H1 (cell line): ENCODE data around the gene TBCD. TPM values are rescaled to one million over a fixed set of nuclear protein-coding genes. Genes with fewer than 3 reads are reported as not detected.

Experiments
- ASH2L ChIP-seq: fragments of 200-600, 300-600 bp; sonication (generic); IDR thresholded peaks from one replicate; pipeline ENCODE4 v1.7.1; 2017; ENCODE audit warnings: low read length
- BCL11A ChIP-seq, 2 experiments: IDR thresholded peaks; one replicate each; pipeline ENCODE4 v1.6.1; 2011; ENCODE audit warnings: low read depth in 2 of 2, low read length in 2 of 2, mild to moderate bottlenecking in 2 of 2
- CBX5 ChIP-seq: fragments of 300-800, 300-1000 bp; sonication (generic); IDR thresholded peaks from 2 replicates; pipeline ENCODE4 v1.7.1; 2016; ENCODE audit warnings: antibody characterized with exemption, low read length, low read depth
- CHD1 ChIP-seq: IDR thresholded peaks from 2 replicates; pipeline ENCODE4 v1.6.1; 2012; ENCODE audit warnings: low read depth, low read length, improper control_type of control experiment
- CHD2 ChIP-seq: IDR thresholded peaks from 2 replicates; pipeline ENCODE4 v1.6.1; 2012; ENCODE audit warnings: low read length, improper control_type of control experiment
- EGR1 ChIP-seq: IDR thresholded peaks from 2 replicates; pipeline ENCODE4 v1.6.1; 2011; ENCODE audit warnings: low read depth, low read length, borderline replicate concordance
- JUND ChIP-seq: IDR thresholded peaks from 2 replicates; pipeline ENCODE4 v1.6.1; 2011; ENCODE audit warnings: mild to moderate bottlenecking, improper control_type of control experiment, low read length
- NANOG ChIP-seq: IDR thresholded peaks from 2 replicates; pipeline ENCODE4 v1.6.1; 2011; ENCODE audit warnings: low read length, low read depth, mild to moderate bottlenecking, inconsistent platforms; ENCODE audit not compliant: insufficient read depth, poor library complexity, severe bottlenecking
- POLR2A ChIP-seq, 2 experiments: IDR thresholded peaks; 1 replicate in 1 of 2; 2 replicates in 1 of 2; pipeline ENCODE4 v1.6.1; 2011; ENCODE audit warnings: low read depth in 2 of 2, low read length in 2 of 2, mild to moderate bottlenecking in 2 of 2; ENCODE audit errors: control extremely low read depth in 1 of 2
- RAD21 ChIP-seq, 2 experiments: IDR thresholded peaks in 1 of 2; conservative IDR thresholded peaks in 1 of 2; 2 replicates each; pipeline ENCODE4 v1.6.1; 2011; ENCODE audit warnings: low read depth in 2 of 2, low read length in 2 of 2, improper control_type of control experiment in 1 of 2, inconsistent platforms in 1 of 2, mild to moderate bottlenecking in 1 of 2, moderate library complexity in 1 of 2
- RBBP5 ChIP-seq: IDR thresholded peaks from 2 replicates; pipeline ENCODE4 v1.7.1; 2012; ENCODE audit warnings: low read depth, mild to moderate bottlenecking, inconsistent platforms, low read length, moderate library complexity, borderline replicate concordance
- SAP30 ChIP-seq: fragments of 300-600 bp; sonication (generic); IDR thresholded peaks from 2 replicates; pipeline ENCODE4 v1.7.1; 2012; ENCODE audit warnings: low read length, moderate library complexity, mild to moderate bottlenecking, inconsistent platforms; ENCODE audit not compliant: insufficient read depth, insufficient replicate concordance
- SIN3A ChIP-seq, 2 experiments: IDR thresholded peaks in 1 of 2; conservative IDR thresholded peaks in 1 of 2; 2 replicates each; pipeline ENCODE4 v1.6.1; 2011 to 2012; ENCODE audit warnings: low read length in 2 of 2, improper control_type of control experiment in 1 of 2, low read depth in 1 of 2, mild to moderate bottlenecking in 1 of 2
- SIX5 ChIP-seq: IDR thresholded peaks from 2 replicates; pipeline ENCODE4 v1.6.1; 2011; ENCODE audit warnings: mild to moderate bottlenecking, low read depth, low read length
- TAF1 ChIP-seq: IDR thresholded peaks from 2 replicates; pipeline ENCODE4 v1.6.1; 2011; ENCODE audit warnings: mild to moderate bottlenecking, low read depth, low read length
- TCF12 ChIP-seq: IDR thresholded peaks from 2 replicates; pipeline ENCODE4 v1.6.1; 2011; ENCODE audit warnings: low read depth, mild to moderate bottlenecking, low read length
- ZNF274 ChIP-seq: IDR thresholded peaks from 2 replicates; pipeline ENCODE4 v1.7.0; 2012; ENCODE audit warnings: low read length, borderline replicate concordance; ENCODE audit errors: extremely low read depth
- polyA plus RNA-seq, 7 experiments: library from polyadenylated mRNA; depleted of rRNA in 3 of 7; stranded (reverse) in 5 of 7; unstranded in 2 of 7; fragments of >200 nt in 5 of 7; fragments of 200-250 nt in 2 of 7; gene quantifications; 1 replicate in 5 of 7; 2 replicates in 1 of 7; 4 replicates in 1 of 7; pipeline versions ENCODE4 v1.2.1 to v1.2.3, GENCODE V29; 2011 to 2013; ENCODE audit warnings: missing spikeins in 2 of 7, mixed read lengths in 2 of 7
- total RNA-seq: library from RNA; stranded (reverse); fragmentation: NEBNext Ultra II Directional; extraction: Animal tissue kit (Norgen Biotek cat#: 25700); gene quantifications from 2 replicates; pipeline ENCODE4 v1.2.1, GENCODE V29; 2021
- TF ChIP-seq, protein P1 (sequence below): IDR thresholded peaks from 2 replicates; pipeline ENCODE4 v1.6.1; 2012; ENCODE audit warnings: inconsistent platforms

Gene TBCD
- total and polyA plus RNA-seq, 2 of the 8 experiments (the other 6 are each of a cell fraction or from before 2014, with no cell fraction given), result 118 to 162 TPM

DNA sequence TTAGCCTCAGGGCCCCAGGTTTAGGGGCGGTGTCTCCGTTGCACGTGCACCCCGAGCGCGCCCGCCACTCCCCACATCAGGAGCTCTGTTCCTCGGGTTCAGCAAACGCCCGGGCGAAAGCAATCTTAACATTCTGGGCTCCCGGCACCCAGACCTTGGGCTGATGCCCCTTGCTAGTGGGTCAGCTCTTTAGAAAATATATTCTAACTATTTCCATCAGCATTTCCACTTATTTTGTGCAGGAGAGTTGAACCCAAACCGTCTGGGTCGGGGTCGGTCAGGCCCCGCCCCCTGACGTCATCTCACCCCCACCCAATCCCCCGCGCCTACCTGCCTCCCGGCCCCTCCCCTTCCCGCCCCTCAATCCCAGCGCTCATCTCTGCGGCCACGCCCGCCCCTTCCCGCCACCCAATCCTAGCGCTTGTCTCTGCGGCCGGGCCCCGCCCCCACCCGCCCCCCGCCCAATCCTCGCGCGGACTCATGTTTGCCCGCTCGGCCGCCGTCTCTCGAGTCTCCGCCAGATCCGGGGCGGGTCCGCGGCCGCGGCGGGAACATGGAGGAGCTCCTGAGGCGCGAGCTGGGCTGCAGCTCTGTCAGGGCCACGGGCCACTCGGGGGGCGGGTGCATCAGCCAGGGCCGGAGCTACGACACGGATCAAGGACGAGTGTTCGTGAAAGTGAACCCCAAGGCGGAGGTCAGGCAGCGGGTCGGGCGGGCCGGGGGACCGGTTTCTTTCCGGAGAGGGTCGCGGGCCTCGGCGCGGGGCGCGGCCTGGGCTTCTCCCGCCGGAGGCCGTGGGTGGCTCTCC, 35.5 kb upstream of the TBCD start, which contains the start of gene FN3KRP (continued):
- TF ChIP-seq RAD21 (IDR thresholded peaks at IDR 0.05 in 1 of 2, conservative IDR thresholded peaks at IDR 0.05 in 1 of 2; ENCODE audit: low read depth in 2 of 2, low read length in 2 of 2) (no peak), EGR1 (no peak), CHD1 (no peak), ASH2L (no peak), TCF12 (no peak), TAF1 (peak; percentile 49; the same call in 1 of the 2 replicates), CHD2 (no peak), POLR2A (IDR thresholded peaks at IDR 0.05; ENCODE audit: control extremely low read depth in 1 of 2, low read depth in 2 of 2, low read length in 2 of 2) (no peak; a peak in 1 of 3 replicates), JUND (no peak), BCL11A (IDR thresholded peaks at IDR 0.05; ENCODE audit: low read depth in 2 of 2, low read length in 2 of 2) (no peak), CBX5 (no peak), RBBP5 (no peak), SIN3A (conservative IDR thresholded peaks at IDR 0.05 in 1 of 2, IDR thresholded peaks at IDR 0.05 in 1 of 2; ENCODE audit: low read depth in 1 of 2, low read length in 2 of 2) (peak in 1 of 2 experiments; percentile 70; a peak in 2 of 4 replicates), NANOG (no peak), ZNF274 (no peak), SAP30 (no peak), SIX5 (no peak)
- TF ChIP-seq, protein P1, sequence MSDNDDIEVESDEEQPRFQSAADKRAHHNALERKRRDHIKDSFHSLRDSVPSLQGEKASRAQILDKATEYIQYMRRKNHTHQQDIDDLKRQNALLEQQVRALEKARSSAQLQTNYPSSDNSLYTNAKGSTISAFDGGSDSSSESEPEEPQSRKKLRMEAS, result peak; percentile 92
